ENCODE measurements around the gene KRTAP6-1.

- TF ChIP-seq CTCF (IDR thresholded peaks at IDR 0.05; ENCODE audit: low read depth, low read length) (no peak), EZH2phosphoT487 (IDR thresholded peaks at IDR 0.05; ENCODE audit: low read depth) (no peak)
These were observed 21.6 kb downstream of the KRTAP6-1 start, which contains the start of gene KRTAP6-3 for GRCh38 chr21:30592140-30592539.
